ENCODE measurements around the gene PCNX2. TPM values are rescaled to one million over a fixed set of nuclear protein-coding genes. Genes with fewer than 3 reads are reported as not detected.

Gene PCNX2
- total RNA-seq, 1 donor = 56.8 TPM

DNA sequence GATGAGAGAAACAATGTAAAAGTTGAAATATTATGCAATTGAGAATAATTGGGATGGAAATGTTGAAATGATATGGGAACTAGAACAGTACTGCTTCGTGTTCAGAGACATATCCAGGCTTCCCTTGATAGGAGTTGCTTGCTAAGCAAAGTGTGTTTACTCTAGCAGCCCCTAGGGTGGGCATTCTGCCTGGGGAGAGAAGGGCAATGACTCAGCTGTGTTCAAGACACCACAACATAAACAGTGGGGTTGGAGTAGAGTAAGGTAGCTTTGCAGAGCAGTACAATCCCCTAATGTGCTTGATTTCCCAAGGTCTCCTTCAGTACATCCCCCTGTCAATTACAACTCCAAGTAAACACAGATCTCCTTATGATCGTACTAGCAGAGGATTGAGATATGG, 4.8 kb upstream of the PCNX2 start:
- Histone ChIP-seq H4K20me1 (ENCODE audit: insufficient read depth, low read length) (no peaks in the 10 kb centered on the region), H3K4me3 (ENCODE audit: insufficient read depth, low read length) (no peak overlapping the region), H3K27ac (ENCODE audit: low read depth, low read length) (no peak overlapping the region), H3K79me2 (ENCODE audit: insufficient read depth, low read length) (peaks cover 5% of the 10 kb centered on the region), H3K36me3 (ENCODE audit: insufficient read depth, low read length) (no peaks in the 10 kb centered on the region), H3K4me1 (ENCODE audit: insufficient read depth, low read length) (no peaks in the 10 kb centered on the region), H3K9me3 (ENCODE audit: low read depth, low read length) (no peaks in the 10 kb centered on the region), H3K4me2 (ENCODE audit: insufficient read depth, low read length) (no peak overlapping the region), H2AFZ (ENCODE audit: low read length) (no peak overlapping the region), H3K27me3 (ENCODE audit: insufficient read depth, low read length) (no peaks in the 10 kb centered on the region)
- DNase-seq (ENCODE audit: insufficient read length, low spot score, missing footprints) = no peak
- TF ChIP-seq, protein P1, sequence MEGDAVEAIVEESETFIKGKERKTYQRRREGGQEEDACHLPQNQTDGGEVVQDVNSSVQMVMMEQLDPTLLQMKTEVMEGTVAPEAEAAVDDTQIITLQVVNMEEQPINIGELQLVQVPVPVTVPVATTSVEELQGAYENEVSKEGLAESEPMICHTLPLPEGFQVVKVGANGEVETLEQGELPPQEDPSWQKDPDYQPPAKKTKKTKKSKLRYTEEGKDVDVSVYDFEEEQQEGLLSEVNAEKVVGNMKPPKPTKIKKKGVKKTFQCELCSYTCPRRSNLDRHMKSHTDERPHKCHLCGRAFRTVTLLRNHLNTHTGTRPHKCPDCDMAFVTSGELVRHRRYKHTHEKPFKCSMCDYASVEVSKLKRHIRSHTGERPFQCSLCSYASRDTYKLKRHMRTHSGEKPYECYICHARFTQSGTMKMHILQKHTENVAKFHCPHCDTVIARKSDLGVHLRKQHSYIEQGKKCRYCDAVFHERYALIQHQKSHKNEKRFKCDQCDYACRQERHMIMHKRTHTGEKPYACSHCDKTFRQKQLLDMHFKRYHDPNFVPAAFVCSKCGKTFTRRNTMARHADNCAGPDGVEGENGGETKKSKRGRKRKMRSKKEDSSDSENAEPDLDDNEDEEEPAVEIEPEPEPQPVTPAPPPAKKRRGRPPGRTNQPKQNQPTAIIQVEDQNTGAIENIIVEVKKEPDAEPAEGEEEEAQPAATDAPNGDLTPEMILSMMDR (IDR thresholded peaks at IDR 0.05; ENCODE audit: extremely low read depth, low read depth, low read length) = no peak

DNA sequence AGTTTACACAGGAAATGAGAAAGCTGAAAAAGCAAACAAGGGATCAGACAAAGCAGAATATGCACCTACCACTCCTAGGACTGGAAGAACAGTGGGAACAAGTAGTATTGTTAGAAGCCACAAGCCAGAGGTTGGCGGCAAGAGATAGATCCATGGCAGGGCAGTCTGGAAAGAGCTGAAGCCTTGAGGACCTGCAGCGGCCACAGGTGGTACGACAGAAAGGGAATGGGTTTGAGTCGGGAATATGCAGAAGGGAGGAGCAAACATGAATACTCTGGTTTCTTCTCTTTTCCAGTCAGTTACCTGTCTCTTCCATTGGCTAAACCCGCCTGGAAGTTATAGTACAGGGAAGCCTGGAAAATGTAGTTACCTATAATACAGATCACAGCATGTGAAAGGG, 3.9 kb upstream of the PCNX2 start:
- Histone ChIP-seq H3K27ac (ENCODE audit: low read depth, low read length) (no peak overlapping the region), H3K36me3 (ENCODE audit: insufficient read depth, low read length) (no peaks in the 10 kb centered on the region), H3K9me3 (ENCODE audit: low read depth, low read length) (no peaks in the 10 kb centered on the region), H3K4me1 (ENCODE audit: insufficient read depth, low read length) (peaks cover 8% of the 10 kb centered on the region), H3K27me3 (ENCODE audit: insufficient read depth, low read length) (no peaks in the 10 kb centered on the region), H3K79me2 (ENCODE audit: insufficient read depth, low read length) (peaks cover 10% of the 10 kb centered on the region), H3K4me3 (ENCODE audit: insufficient read depth, low read length) (no peak overlapping the region), H2AFZ (ENCODE audit: low read length) (no peak overlapping the region), H3K4me2 (ENCODE audit: insufficient read depth, low read length) (no peak overlapping the region), H4K20me1 (ENCODE audit: insufficient read depth, low read length) (no peaks in the 10 kb centered on the region)
- DNase-seq (ENCODE audit: insufficient read length, low spot score, missing footprints) = no peak
- TF ChIP-seq, protein P1 (IDR thresholded peaks at IDR 0.05; ENCODE audit: extremely low read depth, low read depth, low read length) = no peak

DNA sequence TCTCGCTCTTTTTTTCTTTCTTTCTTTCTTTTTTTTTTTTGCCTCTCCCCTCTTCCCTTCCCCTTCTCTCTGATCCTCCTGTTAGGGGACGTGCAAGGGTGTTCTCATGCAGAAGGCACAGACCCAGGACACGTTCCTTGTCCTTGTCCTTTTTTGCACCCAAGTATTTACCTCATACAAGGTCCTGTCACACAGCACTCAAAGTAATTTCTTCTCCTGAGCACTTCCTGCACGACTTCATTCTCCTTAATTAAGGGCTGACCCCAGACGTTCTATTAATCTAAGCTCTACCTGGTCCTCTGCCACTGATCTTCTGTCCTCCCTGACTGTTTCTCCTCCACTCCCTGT, 424 bp upstream of the PCNX2 start:
- Histone ChIP-seq H3K9me3 (ENCODE audit: low read depth, low read length) (no peaks in the 10 kb centered on the region), H2AFZ (ENCODE audit: low read length) (peak overlapping the region; percentile 97), H3K36me3 (ENCODE audit: insufficient read depth, low read length) (no peaks in the 10 kb centered on the region), H3K4me3 (ENCODE audit: insufficient read depth, low read length) (peak overlapping the region; percentile 87), H3K27me3 (ENCODE audit: insufficient read depth, low read length) (no peaks in the 10 kb centered on the region), H3K27ac (ENCODE audit: low read depth, low read length) (no peak overlapping the region), H3K4me2 (ENCODE audit: insufficient read depth, low read length) (peak overlapping the region; percentile 88), H3K79me2 (ENCODE audit: insufficient read depth, low read length) (peaks cover 29% of the 10 kb centered on the region), H3K4me1 (ENCODE audit: insufficient read depth, low read length) (peaks cover 11% of the 10 kb centered on the region), H4K20me1 (ENCODE audit: insufficient read depth, low read length) (peaks cover under 1% of the 10 kb centered on the region)
- no peak for DNase-seq (ENCODE audit: insufficient read length, low spot score, missing footprints)
- TF ChIP-seq, protein P1 (IDR thresholded peaks at IDR 0.05; ENCODE audit: extremely low read depth, low read depth, low read length) = no peak

DNA sequence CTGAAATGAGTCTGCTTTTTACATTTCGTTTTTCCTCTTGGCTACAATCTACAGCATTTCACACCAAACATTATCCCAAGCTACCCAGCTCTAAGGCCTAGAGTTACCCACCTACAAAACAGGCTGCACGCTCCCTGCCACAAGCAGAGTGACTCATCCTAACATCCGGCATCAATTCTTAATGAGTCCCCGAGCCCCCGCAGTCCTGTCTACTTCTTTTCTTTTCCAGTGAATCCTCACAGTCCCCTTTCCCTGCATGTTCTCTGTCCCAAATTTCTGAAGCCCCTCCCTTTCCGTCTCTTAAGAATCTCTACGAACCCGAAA, 650 bp downstream of the PCNX2 start:
- TF ChIP-seq, protein P1 (IDR thresholded peaks at IDR 0.05; ENCODE audit: extremely low read depth, low read depth, low read length) = no peak
- peak overlapping the region; percentile 62 for H3K27ac ChIP-seq (ENCODE audit: low read depth, low read length)

More for the DNA sequence above, 650 bp downstream of the PCNX2 start:
- Histone ChIP-seq H3K4me2 (ENCODE audit: insufficient read depth, low read length) (peak overlapping the region; percentile 88), H3K9me3 (ENCODE audit: low read depth, low read length) (no peaks in the 10 kb centered on the region), H3K4me3 (ENCODE audit: insufficient read depth, low read length) (peak overlapping the region; percentile 87), H2AFZ (ENCODE audit: low read length) (peak overlapping the region; percentile 97), H3K4me1 (ENCODE audit: insufficient read depth, low read length) (peaks cover 11% of the 10 kb centered on the region), H3K27me3 (ENCODE audit: insufficient read depth, low read length) (no peaks in the 10 kb centered on the region), H4K20me1 (ENCODE audit: insufficient read depth, low read length) (peaks cover 3% of the 10 kb centered on the region), H3K36me3 (ENCODE audit: insufficient read depth, low read length) (no peaks in the 10 kb centered on the region), H3K79me2 (ENCODE audit: insufficient read depth, low read length) (peaks cover 34% of the 10 kb centered on the region)
- peak; percentile 90 for DNase-seq (ENCODE audit: insufficient read length, low spot score, missing footprints)
